ENCODE data around the gene NTM.

NTM gene

GRCh38 chr11:131785801-131786200 lies 415.4 kb downstream of the NTM start:
- DNase-seq (ENCODE audit: extremely low spot score, insufficient read length, low read depth) (no peak), FAIRE-seq (no peak)

DNA sequence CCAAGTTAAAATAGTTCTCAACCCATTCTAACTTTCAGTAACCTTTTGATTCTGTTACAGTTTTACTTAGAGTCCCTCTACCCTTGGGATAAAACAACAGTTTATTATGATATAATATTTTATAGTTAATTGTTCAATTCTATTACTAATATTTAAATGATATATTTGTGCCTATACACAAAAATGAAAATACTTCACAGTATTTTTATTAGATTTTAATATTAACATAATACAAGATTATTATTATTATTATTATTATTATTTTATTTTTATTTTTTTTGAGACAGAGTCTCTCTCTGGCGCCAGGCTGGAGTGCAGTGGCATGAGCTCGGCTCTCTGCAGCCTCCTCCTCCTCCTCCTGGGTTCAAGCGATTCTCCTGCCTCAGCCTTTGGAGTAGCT lies 416.7 kb downstream of the NTM start:
- DNase-seq (ENCODE audit: extremely low spot score, insufficient read length, low read depth) (no peak), FAIRE-seq (no peak)

DNA sequence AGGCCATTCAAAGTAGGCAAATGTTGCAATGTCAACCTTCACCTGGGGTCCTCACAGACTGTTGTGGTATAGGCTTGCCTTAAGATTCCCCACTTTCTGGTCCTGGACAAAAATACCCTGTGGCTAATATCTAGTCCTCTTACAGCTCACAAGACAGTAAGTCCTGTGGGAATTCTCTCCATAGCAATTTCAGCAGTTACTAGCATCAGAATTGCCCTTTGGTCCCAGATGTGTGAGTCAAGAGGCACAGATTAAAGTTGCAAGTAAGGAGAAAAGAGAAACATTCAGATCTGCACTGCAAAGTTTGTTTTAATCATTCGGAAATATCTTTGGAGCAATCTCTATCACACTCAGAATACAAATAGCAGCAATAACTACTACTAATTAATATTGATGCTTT lies 420.2 kb downstream of the NTM start:
- DNase-seq (ENCODE audit: extremely low spot score, insufficient read length, low read depth) (no peak), FAIRE-seq (no peak)

- FAIRE-seq (no peak), DNase-seq (ENCODE audit: extremely low spot score, insufficient read length, low read depth) (no peak)
These were observed 421.8 kb downstream of the NTM start for GRCh38 chr11:131792243-131792642.

DNA sequence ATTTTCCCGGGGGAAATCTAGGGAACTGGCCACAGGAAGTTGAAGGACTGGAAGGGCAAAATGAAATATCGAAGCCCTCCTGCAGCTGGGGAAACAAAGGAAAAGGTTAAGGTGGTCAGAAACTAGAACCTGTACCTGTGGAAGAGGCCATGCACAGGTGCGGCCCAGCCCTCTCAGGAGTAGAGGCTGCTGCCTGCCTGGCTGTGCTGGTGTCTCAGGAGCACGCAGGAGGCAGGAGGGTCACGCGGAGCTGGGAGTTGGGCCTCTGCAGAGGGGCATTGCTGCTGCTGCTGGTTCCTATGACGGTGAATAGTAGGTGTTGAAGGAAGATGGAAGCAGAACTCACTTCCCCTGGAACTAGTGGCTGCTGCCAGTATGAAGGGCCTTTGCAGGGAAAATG lies 425.7 kb downstream of the NTM start:
- DNase-seq (ENCODE audit: extremely low spot score, insufficient read length, low read depth) = no peak
- no peak for FAIRE-seq

GRCh38 chr11:131796541-131796940 lies 426.1 kb downstream of the NTM start:
- FAIRE-seq (no peak), DNase-seq (ENCODE audit: extremely low spot score, insufficient read length, low read depth) (no peak)

GRCh38 chr11:131800452-131800851 lies 430.0 kb downstream of the NTM start:
- no peak for DNase-seq (ENCODE audit: extremely low spot score, insufficient read length, low read depth)
- no peak for FAIRE-seq

- no peak for FAIRE-seq
- no peak for DNase-seq (ENCODE audit: extremely low spot score, insufficient read length, low read depth)
These were observed 432.2 kb downstream of the NTM start for GRCh38 chr11:131802440-131803115.

GRCh38 chr11:131807876-131808275 lies 437.5 kb downstream of the NTM start:
- no peak for DNase-seq (ENCODE audit: extremely low spot score, insufficient read length, low read depth)
- FAIRE-seq = no peak

- FAIRE-seq (no peak), DNase-seq (ENCODE audit: extremely low spot score, insufficient read length, low read depth) (no peak)
These were observed 438.1 kb downstream of the NTM start for GRCh38 chr11:131808470-131808869.

DNA sequence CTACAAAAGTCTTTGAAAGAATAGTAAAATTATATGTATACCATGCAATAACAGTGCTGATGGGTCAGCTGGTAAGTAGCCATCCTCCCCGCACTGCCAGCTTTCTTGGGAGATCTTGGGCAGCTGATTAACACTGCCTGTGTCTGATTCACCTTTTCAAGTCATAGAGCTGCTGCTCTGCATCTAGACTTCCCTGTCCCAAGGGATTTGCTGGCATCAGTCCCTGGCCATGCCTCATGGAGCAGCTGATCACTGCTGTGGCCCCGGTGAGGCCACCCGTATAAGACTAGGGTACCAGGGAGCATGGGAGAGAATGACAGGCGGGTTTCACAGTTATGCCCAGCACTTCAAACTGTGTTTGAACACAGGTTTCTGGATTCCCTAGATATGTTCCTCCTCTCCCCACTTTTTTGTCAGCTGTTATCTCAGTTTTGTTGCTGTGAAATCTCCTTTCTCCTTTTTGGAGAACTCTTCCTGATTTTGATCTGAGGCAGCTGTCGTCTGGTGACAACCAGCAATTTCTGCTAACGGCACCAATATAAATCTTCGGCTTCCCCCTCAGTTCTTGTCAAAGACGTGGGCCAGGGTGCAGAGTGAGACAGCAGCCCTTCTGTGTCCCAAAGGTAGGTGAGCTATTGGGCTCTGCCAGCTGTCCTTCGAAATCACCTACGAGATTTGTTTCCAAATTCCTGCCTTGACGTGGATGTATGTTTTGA lies 438.9 kb downstream of the NTM start:
- DNase-seq (ENCODE audit: extremely low spot score, insufficient read length, low read depth) = no peak
- FAIRE-seq = no peak

- FAIRE-seq (no peak), DNase-seq (ENCODE audit: extremely low spot score, insufficient read length, low read depth) (no peak)
These were observed 440.1 kb downstream of the NTM start for GRCh38 chr11:131810541-131810940.

DNA sequence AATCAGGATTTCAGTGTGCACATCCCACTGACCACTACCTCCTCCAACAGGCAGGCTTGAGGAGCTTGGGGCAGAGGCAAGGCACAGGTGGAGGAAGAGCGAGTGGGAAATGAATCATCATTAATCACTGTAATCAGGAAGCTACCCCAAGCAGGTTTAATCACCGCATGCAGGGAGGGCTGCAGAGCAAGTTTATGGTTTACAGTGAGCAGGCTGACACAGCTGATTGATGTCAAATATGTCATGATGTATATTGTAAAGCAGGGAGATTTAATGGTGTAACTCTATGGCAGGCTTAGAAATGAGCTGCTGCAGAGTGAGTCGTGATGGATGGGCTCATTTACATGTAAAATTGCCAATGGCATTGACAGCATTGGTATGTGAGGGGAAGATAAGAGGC lies 441.0 kb downstream of the NTM start:
- DNase-seq (ENCODE audit: extremely low spot score, insufficient read length, low read depth) (no peak), FAIRE-seq (no peak)

DNA sequence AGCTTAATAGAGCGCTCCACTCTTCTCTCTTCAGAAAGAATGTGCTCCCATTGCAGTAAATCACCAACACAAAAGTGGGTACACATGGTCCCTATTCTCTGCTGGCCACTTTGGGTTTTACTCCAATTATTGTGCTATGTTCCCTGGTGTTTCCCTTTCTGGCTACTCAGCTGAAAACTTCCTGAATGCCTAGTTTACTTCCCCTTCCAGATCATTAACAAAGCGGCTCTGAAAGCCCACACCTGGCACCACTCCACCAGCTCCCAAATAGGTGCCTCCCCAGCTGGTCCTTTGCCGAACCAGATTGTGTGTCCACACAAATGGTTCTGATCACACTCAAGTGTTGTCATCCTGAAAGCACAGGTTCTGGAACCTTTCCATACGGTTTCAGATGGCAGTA lies 443.7 kb downstream of the NTM start:
- no peak for DNase-seq (ENCODE audit: extremely low spot score, insufficient read length, low read depth)
- no peak for FAIRE-seq

DNA sequence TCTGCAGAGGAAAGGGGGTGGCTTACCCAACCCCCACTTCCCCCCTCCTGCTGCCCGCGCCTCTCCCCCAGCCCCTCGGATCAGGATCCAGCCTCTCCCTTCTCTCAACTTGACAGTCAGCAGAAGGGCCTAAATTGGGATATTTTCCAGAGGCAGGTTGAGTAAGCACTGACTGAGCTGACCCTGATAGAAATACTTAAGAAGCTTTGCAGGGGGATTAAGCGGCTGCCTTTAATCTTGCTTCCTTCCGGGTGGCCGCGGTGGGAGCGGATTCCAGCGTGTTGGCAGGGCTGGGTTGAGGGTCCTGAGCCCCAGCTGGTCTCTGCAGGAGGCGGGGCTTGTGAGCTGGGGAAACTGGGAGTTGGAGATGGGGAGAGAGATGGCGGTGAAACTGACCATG lies 445.2 kb downstream of the NTM start:
- no peak for FAIRE-seq
- no peak for DNase-seq (ENCODE audit: extremely low spot score, insufficient read length, low read depth)

GRCh38 chr11:131816051-131816450 lies 445.6 kb downstream of the NTM start:
- FAIRE-seq (no peak), DNase-seq (ENCODE audit: extremely low spot score, insufficient read length, low read depth) (no peak)

GRCh38 chr11:131817687-131818188 lies 447.3 kb downstream of the NTM start:
- no peak for DNase-seq (ENCODE audit: extremely low spot score, insufficient read length, low read depth)
- no peak for FAIRE-seq

DNA sequence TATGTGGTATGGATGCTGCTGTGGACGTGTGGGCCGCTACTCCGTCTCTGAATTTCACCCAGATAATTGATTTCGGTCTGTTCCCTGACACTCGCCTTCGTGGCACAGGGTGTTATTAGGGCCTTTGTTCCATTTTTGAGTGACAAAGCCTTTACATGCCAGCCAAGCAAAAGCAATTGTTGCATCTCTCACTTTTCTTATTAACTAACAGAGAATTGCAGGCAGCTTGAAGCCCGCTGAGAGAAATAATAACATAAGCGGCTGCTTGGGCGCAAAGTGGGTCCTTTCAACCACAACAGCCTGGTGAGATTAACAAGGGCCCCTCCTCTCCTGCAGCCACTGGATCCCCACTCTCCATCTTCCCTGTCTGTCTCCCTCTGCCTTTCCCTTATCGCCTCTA lies 449.4 kb downstream of the NTM start:
- no peak for DNase-seq (ENCODE audit: extremely low spot score, insufficient read length, low read depth)
- no peak for FAIRE-seq

- FAIRE-seq (no peak), DNase-seq (ENCODE audit: extremely low spot score, insufficient read length, low read depth) (no peak)
These were observed 452.1 kb downstream of the NTM start for GRCh38 chr11:131822506-131822905.

- FAIRE-seq (no peak), DNase-seq (ENCODE audit: extremely low spot score, insufficient read length, low read depth) (no peak)
These were observed 453.4 kb downstream of the NTM start for GRCh38 chr11:131823772-131824171.

GRCh38 chr11:131824771-131825170 lies 454.4 kb downstream of the NTM start:
- DNase-seq (ENCODE audit: extremely low spot score, insufficient read length, low read depth) = no peak
- FAIRE-seq = no peak

DNA sequence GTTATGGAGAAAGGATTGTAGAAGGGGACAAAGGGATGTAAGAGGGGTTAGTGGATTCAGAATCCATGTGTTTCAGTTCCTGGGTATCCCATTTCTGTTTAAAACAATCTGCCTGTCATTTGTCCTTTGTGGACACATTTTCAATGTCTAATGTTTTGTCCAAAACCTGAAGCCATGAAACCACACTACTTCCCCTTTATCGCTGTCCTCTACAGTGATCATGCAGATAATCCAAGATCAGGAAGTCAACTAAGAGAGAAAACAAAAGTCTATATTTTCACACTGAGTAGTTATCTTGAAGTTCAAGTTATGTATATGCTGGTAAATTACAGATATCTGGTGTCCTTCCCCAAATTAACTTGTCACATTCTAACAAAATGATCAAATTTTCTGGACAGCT lies 457.0 kb downstream of the NTM start:
- FAIRE-seq = no peak
- no peak for DNase-seq (ENCODE audit: extremely low spot score, insufficient read length, low read depth)

Measured in GM18507 (cell line).